ENCODE results near the gene CCDC13. TPM values are rescaled to one million over a fixed set of nuclear protein-coding genes. Genes with fewer than 3 reads are reported as not detected.

Gene CCDC13, protein sequence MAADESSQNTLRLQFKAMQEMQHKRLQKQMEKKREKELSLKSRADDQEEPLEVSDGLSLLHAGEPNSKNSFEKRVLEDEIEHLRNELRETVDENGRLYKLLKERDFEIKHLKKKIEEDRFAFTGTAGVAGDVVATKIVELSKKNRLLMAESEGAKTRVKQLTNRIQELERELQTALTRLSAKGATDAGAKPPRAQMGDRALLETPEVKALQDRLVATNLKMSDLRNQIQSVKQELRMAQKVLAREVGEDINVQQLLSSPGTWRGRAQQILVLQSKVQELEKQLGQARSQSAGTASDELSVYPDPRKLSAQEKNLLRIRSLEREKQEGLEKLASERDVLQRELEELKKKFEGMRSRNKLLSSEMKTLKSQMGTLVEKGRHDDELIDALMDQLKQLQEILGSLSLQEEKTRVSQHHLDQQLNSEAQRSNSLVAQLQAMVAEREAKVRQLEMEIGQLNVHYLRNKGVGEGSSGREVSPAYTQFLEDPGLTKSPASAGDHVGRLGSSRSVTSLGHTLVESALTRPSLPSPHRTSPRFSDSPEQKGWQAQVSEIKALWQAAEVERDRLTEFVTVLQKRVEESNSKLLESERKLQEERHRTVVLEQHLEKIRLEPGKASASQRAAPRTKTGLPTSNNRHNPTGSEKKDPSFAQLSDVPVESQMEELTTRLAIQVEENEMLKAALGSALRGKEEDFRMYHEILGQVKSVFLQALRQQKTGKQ
- 1.1 TPM in 1 of 2 replicates, not detected in the other for total RNA-seq (ENCODE audit: low replicate concordance)

DNA sequence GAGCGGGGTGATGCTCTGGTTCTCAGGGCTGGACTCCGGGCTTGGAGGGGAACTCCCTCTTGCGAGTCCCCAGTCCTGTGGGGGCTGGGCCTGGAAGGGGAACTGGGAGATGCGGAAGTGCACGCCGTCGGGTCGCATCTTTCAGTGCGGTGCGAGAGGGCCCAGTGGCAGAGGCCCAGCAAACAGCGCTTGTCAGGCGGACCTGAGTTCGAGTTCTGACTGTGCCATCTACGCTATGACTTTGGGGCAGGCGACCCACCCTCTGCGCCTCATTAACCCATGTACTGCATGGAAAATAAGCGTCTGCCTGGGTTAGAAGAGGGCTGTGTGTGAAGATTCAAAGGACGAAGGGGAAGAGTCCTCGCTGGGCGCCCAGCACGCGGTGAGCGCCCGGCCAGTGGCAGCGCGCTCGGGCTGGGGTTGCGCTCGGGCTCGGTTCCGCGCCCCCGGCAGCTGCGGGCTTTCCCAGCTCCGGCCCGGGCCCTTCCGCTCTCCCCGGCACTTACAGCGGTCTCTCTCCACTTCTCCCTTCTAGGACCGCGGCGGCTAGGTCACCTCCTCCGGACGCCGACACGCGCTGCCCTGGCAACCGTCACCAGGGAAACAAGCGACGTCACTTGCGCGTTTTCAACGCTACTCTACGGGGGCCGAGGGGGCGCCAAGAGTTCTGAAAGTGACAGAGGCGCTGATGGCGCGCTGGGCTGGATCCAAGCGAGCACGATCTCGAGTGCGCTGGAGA, at the start of gene CCDC13:
Gene CCDC13, minus strand, starts transcription at position 584 of the 739 bp plus-strand sequence. CDS start 14,908 bp downstream, outside the sequence.
- peak within 1 kb of the TSS; percentile 87 for H3K4me3 Mint-ChIP-seq
- peaks cover 20% of the 10 kb centered on the region for H3K27me3 ChIP-seq
- H3K36me3 Mint-ChIP-seq: peaks cover 3% of the 10 kb centered on the region
- peaks cover 16% of the 10 kb centered on the region for H3K4me1 Mint-ChIP-seq
- H3K27ac Mint-ChIP-seq: peak within 1 kb of the TSS; percentile 76
- no peak within 1 kb of the TSS for H3K27ac ChIP-seq
- H3K27me3 Mint-ChIP-seq (ENCODE audit: insufficient read depth, low read depth): peaks cover 2% of the 10 kb centered on the region
- H3K4me2 ChIP-seq: peak within 1 kb of the TSS; percentile 86
- H3K36me3 ChIP-seq: no peaks in the 10 kb centered on the region
- H3K9ac ChIP-seq: no peak within 1 kb of the TSS
- peaks cover 5% of the 10 kb centered on the region for H3K9me3 Mint-ChIP-seq
- H3K4me1 ChIP-seq: no peaks in the 10 kb centered on the region
- peak within 1 kb of the TSS; percentile 56 for H3K4me3 ChIP-seq
- H3F3A ChIP-seq (ENCODE audit: low read depth): peaks cover 16% of the 10 kb centered on the region
- peak within 1 kb of the TSS; percentile 93 for H2AFZ ChIP-seq (replicated peaks)
- H3K9me3 ChIP-seq (ENCODE audit: low read depth): no peaks in the 10 kb centered on the region
- DNase-seq (ENCODE audit: low spot score): peak; percentile 97
- H4K20me1 ChIP-seq (ENCODE audit: low read depth): no peaks in the 10 kb centered on the region
- TF ChIP-seq EZH2 (IDR thresholded peaks at IDR 0.05): no peak
- TF ChIP-seq EZH2phosphoT487 (IDR thresholded peaks at IDR 0.05): no peak
- TF ChIP-seq, protein P1, sequence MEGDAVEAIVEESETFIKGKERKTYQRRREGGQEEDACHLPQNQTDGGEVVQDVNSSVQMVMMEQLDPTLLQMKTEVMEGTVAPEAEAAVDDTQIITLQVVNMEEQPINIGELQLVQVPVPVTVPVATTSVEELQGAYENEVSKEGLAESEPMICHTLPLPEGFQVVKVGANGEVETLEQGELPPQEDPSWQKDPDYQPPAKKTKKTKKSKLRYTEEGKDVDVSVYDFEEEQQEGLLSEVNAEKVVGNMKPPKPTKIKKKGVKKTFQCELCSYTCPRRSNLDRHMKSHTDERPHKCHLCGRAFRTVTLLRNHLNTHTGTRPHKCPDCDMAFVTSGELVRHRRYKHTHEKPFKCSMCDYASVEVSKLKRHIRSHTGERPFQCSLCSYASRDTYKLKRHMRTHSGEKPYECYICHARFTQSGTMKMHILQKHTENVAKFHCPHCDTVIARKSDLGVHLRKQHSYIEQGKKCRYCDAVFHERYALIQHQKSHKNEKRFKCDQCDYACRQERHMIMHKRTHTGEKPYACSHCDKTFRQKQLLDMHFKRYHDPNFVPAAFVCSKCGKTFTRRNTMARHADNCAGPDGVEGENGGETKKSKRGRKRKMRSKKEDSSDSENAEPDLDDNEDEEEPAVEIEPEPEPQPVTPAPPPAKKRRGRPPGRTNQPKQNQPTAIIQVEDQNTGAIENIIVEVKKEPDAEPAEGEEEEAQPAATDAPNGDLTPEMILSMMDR (IDR thresholded peaks at IDR 0.05): no peak
- no peaks in the 10 kb centered on the region for H3K79me2 ChIP-seq (ENCODE audit: low read depth)

DNA sequence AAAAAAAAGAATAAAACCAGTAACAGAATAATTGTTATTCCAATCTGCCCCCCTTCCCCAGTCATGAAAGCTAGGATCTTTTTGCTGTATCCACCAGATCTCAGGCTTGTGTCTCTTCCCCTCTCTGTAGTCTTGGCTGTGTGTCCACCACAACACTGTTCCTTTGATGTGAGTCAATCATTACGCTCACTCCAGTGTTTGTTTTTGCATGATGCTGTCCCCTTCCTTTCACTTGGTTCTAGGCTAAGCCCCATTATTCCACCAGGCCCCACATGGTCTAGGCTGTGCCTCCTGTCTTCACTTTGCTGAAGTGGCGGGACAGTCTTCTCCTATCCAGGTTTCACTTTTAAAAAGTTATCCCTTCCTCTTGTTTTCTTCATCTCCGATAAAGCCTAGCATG, 49.8 kb upstream of the CCDC13 start:
- no peaks in the 10 kb centered on the region for H3K9me3 ChIP-seq (ENCODE audit: low read depth)
- H3K27me3 ChIP-seq: no peaks in the 10 kb centered on the region
- Mint-ChIP-seq H3K9me3 (no peaks in the 10 kb centered on the region), H3K27me3 (ENCODE audit: insufficient read depth, low read depth) (no peaks in the 10 kb centered on the region), H3K4me3 (no peak overlapping the region), H3K36me3 (no peaks in the 10 kb centered on the region), H3K27ac (no peak overlapping the region), H3K4me1 (peaks cover 9% of the 10 kb centered on the region)
- no peak overlapping the region for H3K4me3 ChIP-seq
- no peak overlapping the region for H3K4me2 ChIP-seq
- H3K9ac ChIP-seq: no peak overlapping the region
- H4K20me1 ChIP-seq (ENCODE audit: low read depth): no peaks in the 10 kb centered on the region
- H3K36me3 ChIP-seq: no peaks in the 10 kb centered on the region
- H2AFZ ChIP-seq (replicated peaks): peak overlapping the region; percentile 60
- no peaks in the 10 kb centered on the region for H3F3A ChIP-seq (ENCODE audit: low read depth)
- peaks cover 6% of the 10 kb centered on the region for H3K4me1 ChIP-seq
- no peak for TF ChIP-seq EZH2 (IDR thresholded peaks at IDR 0.05)
- no peaks in the 10 kb centered on the region for H3K79me2 ChIP-seq (ENCODE audit: low read depth)
- H3K27ac ChIP-seq: no peak overlapping the region
- no peak for DNase-seq (ENCODE audit: low spot score)

DNA sequence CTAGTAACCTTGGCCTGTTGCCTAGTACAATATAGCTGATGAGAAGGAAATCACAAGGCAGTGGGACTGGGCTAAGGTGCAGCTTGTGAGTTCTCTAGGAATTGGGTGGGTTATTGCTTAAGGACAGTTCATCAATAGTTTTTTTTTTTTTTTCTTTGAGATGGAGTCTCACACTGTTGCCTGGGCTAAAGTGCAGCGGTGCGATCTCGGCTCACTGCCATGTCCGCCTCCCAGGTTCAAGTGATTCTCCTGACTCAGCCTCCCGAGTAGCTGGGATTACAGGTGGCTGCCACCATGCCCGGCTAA, 47.6 kb upstream of the CCDC13 start:
- no peak overlapping the region for H3K4me3 ChIP-seq
- H3K27ac Mint-ChIP-seq: no peak overlapping the region
- H3F3A ChIP-seq (ENCODE audit: low read depth): no peaks in the 10 kb centered on the region
- no peaks in the 10 kb centered on the region for H3K36me3 Mint-ChIP-seq
- H3K4me1 ChIP-seq: peaks cover 6% of the 10 kb centered on the region
- H3K4me2 ChIP-seq: no peak overlapping the region
- no peak for DNase-seq (ENCODE audit: low spot score)
- no peaks in the 10 kb centered on the region for H4K20me1 ChIP-seq (ENCODE audit: low read depth)
- H3K4me3 Mint-ChIP-seq: no peak overlapping the region
- H3K9ac ChIP-seq: no peak overlapping the region
- H3K27ac ChIP-seq: no peak overlapping the region
- H3K9me3 ChIP-seq (ENCODE audit: low read depth): no peaks in the 10 kb centered on the region
- H3K27me3 Mint-ChIP-seq (ENCODE audit: insufficient read depth, low read depth): no peaks in the 10 kb centered on the region
- no peaks in the 10 kb centered on the region for H3K27me3 ChIP-seq
- H2AFZ ChIP-seq (replicated peaks): no peak overlapping the region
- TF ChIP-seq EZH2phosphoT487 (IDR thresholded peaks at IDR 0.05): no peak
- TF ChIP-seq, protein P1 (IDR thresholded peaks at IDR 0.05): no peak
- no peak for TF ChIP-seq EZH2 (IDR thresholded peaks at IDR 0.05)
- H3K36me3 ChIP-seq: no peaks in the 10 kb centered on the region
- H3K4me1 Mint-ChIP-seq: peaks cover 6% of the 10 kb centered on the region
- H3K79me2 ChIP-seq (ENCODE audit: low read depth): no peaks in the 10 kb centered on the region
- no peaks in the 10 kb centered on the region for H3K9me3 Mint-ChIP-seq

Data from neural progenitor cell (in vitro differentiated cells).